CD14-positive monocyte (primary cell): ENCODE results near the gene SMYD3. TPM values are rescaled to one million over a fixed set of nuclear protein-coding genes. Genes with fewer than 3 reads are reported as not detected.

Experiments used
- DNase-seq, 3 donors: peaks; one replicate each; pipeline ENCODE4 v3.0.0-alpha.2; 2011 to 2022
- H2AFZ ChIP-seq: 2 replicates; pipeline ENCODE4 v1.6.0; 2012; ENCODE audit warnings: mild to moderate bottlenecking, low read depth, low read length, inconsistent platforms; ENCODE audit not compliant: insufficient read depth, poor library complexity, severe bottlenecking
- H3K27ac ChIP-seq, 2 donors: 1 replicate in 1 of 2; 2 replicates in 1 of 2; pipeline ENCODE4 v1.5.1; 2012 to 2013; ENCODE audit warnings: low read length in 2 of 2, control low read depth in 1 of 2, inconsistent platforms in 1 of 2, low read depth in 1 of 2, mild to moderate bottlenecking in 1 of 2
- H3K27me3 ChIP-seq, 2 donors: one replicate each; pipeline versions ENCODE4 v1.6.0 to v1.6.1; 2011 to 2013; ENCODE audit warnings: low read length in 2 of 2; ENCODE audit not compliant: control insufficient read depth in 2 of 2, insufficient read depth in 2 of 2
- H3K36me3 ChIP-seq, 2 donors: replicated peaks in 1 of 2; 1 replicate in 1 of 2; 2 replicates in 1 of 2; pipeline versions ENCODE4 v1.5.1 to v1.6.1; 2012 to 2013; ENCODE audit warnings: low read length in 2 of 2, control low read depth in 1 of 2, inconsistent platforms in 1 of 2, mild to moderate bottlenecking in 1 of 2; ENCODE audit not compliant: insufficient read depth in 2 of 2, control insufficient read depth in 1 of 2
- H3K4me1 ChIP-seq, 2 donors: 1 replicate in 1 of 2; 2 replicates in 1 of 2; pipeline versions ENCODE4 v1.5.1 to v1.6.1; 2012 to 2013; ENCODE audit warnings: low read length in 2 of 2, control low read depth in 1 of 2, inconsistent platforms in 1 of 2, mild to moderate bottlenecking in 1 of 2, moderate library complexity in 1 of 2; ENCODE audit not compliant: insufficient read depth in 2 of 2, control insufficient read depth in 1 of 2
- H3K4me2 ChIP-seq: replicated peaks from 2 replicates; pipeline ENCODE3; 2012; ENCODE audit warnings: low read length, moderate library complexity, mild to moderate bottlenecking; ENCODE audit not compliant: poor library complexity, severe bottlenecking; ENCODE audit errors: extremely low read depth
- H3K4me3 ChIP-seq, 3 experiments: fragments of 200-600 bp in 1 of 3; sonication (generic) in 1 of 3; replicated peaks in 1 of 3; 1 replicate in 2 of 3; 2 replicates in 1 of 3; pipeline ENCODE4 v1.5.1; 2011 to 2013; ENCODE audit warnings: low read length in 3 of 3, mild to moderate bottlenecking in 3 of 3, control low read depth in 2 of 3, low read depth in 2 of 3, inconsistent platforms in 1 of 3, moderate library complexity in 1 of 3
- H3K79me2 ChIP-seq: 2 replicates; pipeline ENCODE4 v1.6.0; 2012; ENCODE audit warnings: mild to moderate bottlenecking, control low read depth, inconsistent platforms, low read length, moderate library complexity; ENCODE audit not compliant: insufficient read depth
- H3K9ac ChIP-seq: 2 replicates; pipeline ENCODE4 v1.6.0; 2017; ENCODE audit warnings: low read length, mild to moderate bottlenecking; ENCODE audit not compliant: insufficient read depth, poor library complexity, severe bottlenecking
- H3K9me3 ChIP-seq, 2 donors: replicated peaks in 1 of 2; 1 replicate in 1 of 2; 2 replicates in 1 of 2; pipeline versions ENCODE4 v1.5.1 to v1.6.1; 2012 to 2013; ENCODE audit warnings: low read length in 2 of 2, control low read depth in 1 of 2; ENCODE audit not compliant: control insufficient read depth in 1 of 2, insufficient read depth in 1 of 2
- H4K20me1 ChIP-seq: 2 replicates; pipeline ENCODE4 v1.6.0; 2012; ENCODE audit warnings: mild to moderate bottlenecking, low read length, control low read depth, moderate library complexity; ENCODE audit not compliant: insufficient read depth
- H3K27ac Mint-ChIP-seq, 7 donors: one replicate each; pipeline ENCODE4 v1.8.0; 2020; ENCODE audit warnings: mild to moderate bottlenecking in 7 of 7, mixed read lengths in 7 of 7, moderate library complexity in 6 of 7, inconsistent platforms in 2 of 7
- H3K27me3 Mint-ChIP-seq, 3 donors: one replicate each; pipeline ENCODE4 v1.8.0; 2021 to 2022; ENCODE audit warnings: low read depth in 3 of 3, mild to moderate bottlenecking in 3 of 3, mixed read lengths in 3 of 3, moderate library complexity in 3 of 3, inconsistent platforms in 1 of 3
- H3K36me3 Mint-ChIP-seq, 2 donors: one replicate each; pipeline ENCODE4 v1.8.0; 2020; ENCODE audit warnings: mixed read lengths in 2 of 2, inconsistent platforms in 1 of 2, mild to moderate bottlenecking in 1 of 2
- H3K4me1 Mint-ChIP-seq: one replicate; pipeline ENCODE4 v1.8.0; 2020; ENCODE audit warnings: mild to moderate bottlenecking, mixed read lengths
- H3K4me3 Mint-ChIP-seq, 2 donors: one replicate each; pipeline ENCODE4 v1.8.0; 2020; ENCODE audit warnings: mild to moderate bottlenecking in 2 of 2, mixed read lengths in 2 of 2, moderate library complexity in 1 of 2
- H3K9me3 Mint-ChIP-seq, 7 donors: one replicate each; pipeline ENCODE4 v1.8.0; 2020 to 2022; ENCODE audit warnings: mixed read lengths in 7 of 7, mild to moderate bottlenecking in 6 of 7, moderate library complexity in 6 of 7, inconsistent platforms in 2 of 7
- WGBS: methylation state at CpG from one replicate; pipeline ENCODE4 v1.1.5; 2013; ENCODE audit warnings: missing lambda C conversion rate; ENCODE audit not compliant: insufficient coverage; 5-methylcytosine and 5-hydroxymethylcytosine counted together
- intact Hi-C, 2 donors: fragments of 100-400 bp; cut with micrococcal nuclease; formaldehyde crosslinking; loops; one replicate each; pipeline versions ENCODE4 v1.15.0 to v1.15.1; 2023
- polyA plus RNA-seq, 3 donors: library from polyadenylated mRNA; depleted of rRNA in 1 of 3; unstranded in 2 of 3; stranded (reverse) in 1 of 3; fragments of 300-500 nt in 2 of 3; fragments of >200 nt in 1 of 3; fragmentation: Illumina TruSeq in 2 of 3; gene quantifications; 1 replicate in 2 of 3; 2 replicates in 1 of 3; pipeline ENCODE4 v1.2.3, GENCODE V29; 2012 to 2021
- TF ChIP-seq, protein P1 (sequence below): fragments of 200-600 bp; IDR thresholded peaks from one replicate; pipeline ENCODE4 v1.8.0; 2022; ENCODE audit warnings: antibody characterized with exemption, mild to moderate bottlenecking

Gene SMYD3
- polyA plus RNA-seq, 3 donors = 2.7 to 8.4 (median 4.0) TPM

DNA sequence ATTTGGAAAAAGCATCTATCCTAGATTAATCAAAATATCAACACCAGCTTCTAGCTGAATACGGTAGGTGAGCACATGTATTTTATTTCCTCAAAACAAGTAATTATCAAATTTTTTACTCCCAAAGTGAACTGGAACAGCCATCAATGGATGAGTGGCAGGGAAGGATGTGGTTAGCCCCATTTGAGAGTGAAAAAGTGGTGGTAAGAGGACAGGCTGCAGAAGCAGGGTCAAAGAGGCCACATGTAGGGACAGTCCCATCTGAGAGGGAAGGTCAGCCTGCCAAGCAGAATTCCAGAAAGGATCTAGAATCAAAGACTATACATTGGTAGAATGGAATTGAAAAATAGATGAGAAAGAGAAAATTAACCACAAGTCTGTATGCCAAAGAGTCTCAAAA, 163.8 kb downstream of the SMYD3 start:
- no peaks in the 10 kb centered on the region for H3K4me1 ChIP-seq
- no peaks in the 10 kb centered on the region for H4K20me1 ChIP-seq
- Mint-ChIP-seq H3K4me3 (no peak overlapping the region), H3K36me3 (no peaks in the 10 kb centered on the region), H3K27ac (peak overlapping the region in 1 of 7 donors; percentile 45), H3K27me3 (no peaks in the 10 kb centered on the region), H3K4me1 (peaks cover 2% of the 10 kb centered on the region), H3K9me3 (peaks cover 0 to 17% (median 14%) of the 10 kb centered on the region in 7 donors)
- no peak overlapping the region for H3K9ac ChIP-seq
- DNase-seq = no peak
- no peak overlapping the region for H2AFZ ChIP-seq
- WGBS = no CpG with 5 or more reads among the region's 1 CpG
- no peak overlapping the region for H3K27ac ChIP-seq
- TF ChIP-seq, protein P1, sequence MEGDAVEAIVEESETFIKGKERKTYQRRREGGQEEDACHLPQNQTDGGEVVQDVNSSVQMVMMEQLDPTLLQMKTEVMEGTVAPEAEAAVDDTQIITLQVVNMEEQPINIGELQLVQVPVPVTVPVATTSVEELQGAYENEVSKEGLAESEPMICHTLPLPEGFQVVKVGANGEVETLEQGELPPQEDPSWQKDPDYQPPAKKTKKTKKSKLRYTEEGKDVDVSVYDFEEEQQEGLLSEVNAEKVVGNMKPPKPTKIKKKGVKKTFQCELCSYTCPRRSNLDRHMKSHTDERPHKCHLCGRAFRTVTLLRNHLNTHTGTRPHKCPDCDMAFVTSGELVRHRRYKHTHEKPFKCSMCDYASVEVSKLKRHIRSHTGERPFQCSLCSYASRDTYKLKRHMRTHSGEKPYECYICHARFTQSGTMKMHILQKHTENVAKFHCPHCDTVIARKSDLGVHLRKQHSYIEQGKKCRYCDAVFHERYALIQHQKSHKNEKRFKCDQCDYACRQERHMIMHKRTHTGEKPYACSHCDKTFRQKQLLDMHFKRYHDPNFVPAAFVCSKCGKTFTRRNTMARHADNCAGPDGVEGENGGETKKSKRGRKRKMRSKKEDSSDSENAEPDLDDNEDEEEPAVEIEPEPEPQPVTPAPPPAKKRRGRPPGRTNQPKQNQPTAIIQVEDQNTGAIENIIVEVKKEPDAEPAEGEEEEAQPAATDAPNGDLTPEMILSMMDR = no peak
- H3K36me3 ChIP-seq = no peaks in the 10 kb centered on the region
- H3K4me3 ChIP-seq = no peak overlapping the region
- H3K27me3 ChIP-seq = no peaks in the 10 kb centered on the region
- H3K9me3 ChIP-seq = peaks cover 0 to 6% of the 10 kb centered on the region in 2 donors
- no peak overlapping the region for H3K4me2 ChIP-seq
- intact Hi-C loops = no loop called here
- H3K79me2 ChIP-seq = no peaks in the 10 kb centered on the region

GRCh38 chr1:246338546-246338945, 168.5 kb downstream of the SMYD3 start:
- H3K4me1 Mint-ChIP-seq = peaks cover 2% of the 10 kb centered on the region
- Histone ChIP-seq H3K36me3 (no peaks in the 10 kb centered on the region), H4K20me1 (no peaks in the 10 kb centered on the region), H3K27me3 (no peaks in the 10 kb centered on the region), H3K4me3 (no peak overlapping the region), H3K9ac (no peak overlapping the region), H3K4me2 (no peak overlapping the region), H3K79me2 (no peaks in the 10 kb centered on the region), H2AFZ (no peak overlapping the region), H3K9me3 (no peaks in the 10 kb centered on the region), H3K27ac (no peak overlapping the region), H3K4me1 (no peaks in the 10 kb centered on the region)
- H3K4me3 Mint-ChIP-seq = no peak overlapping the region
- peaks cover 0 to 3% (median 0%) of the 10 kb centered on the region in 7 donors for H3K9me3 Mint-ChIP-seq
- no CpG with 5 or more reads among the region's 4 CpGs for WGBS
- H3K27me3 Mint-ChIP-seq = no peaks in the 10 kb centered on the region
- intact Hi-C loops = no loop called here
- TF ChIP-seq, protein P1 = no peak
- no peak overlapping the region for H3K27ac Mint-ChIP-seq
- no peak for DNase-seq
- H3K36me3 Mint-ChIP-seq = peaks cover 2 to 3% of the 10 kb centered on the region in 2 donors
